ENCODE measurements around the gene RASIP1.
"Not testable (repeated sequence)": the region's sequence is repeated elsewhere in the genome, so short reads cannot be mapped to it uniquely, and the experiment has no call there.

Gene RASIP1

GRCh38 chr19:48698046-48698445 is 42.4 kb downstream of the RASIP1 start:
- no peak for DNase-seq

GRCh38 chr19:48696353-48697010 is 43.9 kb downstream of the RASIP1 start:
- DNase-seq, result peak; percentile 9

- no peak for DNase-seq
These were observed 44.6 kb downstream of the RASIP1 start, which contains the start of gene FUT2 for GRCh38 chr19:48695743-48696352. FUT2 (plus strand) TSS chr19:48695971; CDS start chr19:48702957, 6,986 bp downstream.

- not testable (repeated sequence) for DNase-seq
These were observed 46.8 kb downstream of the RASIP1 start for GRCh38 chr19:48693629-48694028.

- no peak for DNase-seq
These were observed 51.0 kb downstream of the RASIP1 start for GRCh38 chr19:48689449-48689848.

- DNase-seq, result no peak
These were observed 52.6 kb downstream of the RASIP1 start for GRCh38 chr19:48687776-48688175.

- not testable (repeated sequence) for DNase-seq
These were observed 53.8 kb downstream of the RASIP1 start for GRCh38 chr19:48686637-48687036.

GRCh38 chr19:48686088-48686487 is 54.3 kb downstream of the RASIP1 start:
- no peak for DNase-seq

- DNase-seq, result no peak
These were observed 54.8 kb downstream of the RASIP1 start for GRCh38 chr19:48685583-48685982.

- peak; percentile 28 for DNase-seq
These were observed 57.1 kb downstream of the RASIP1 start for GRCh38 chr19:48683349-48683748.

- DNase-seq, result no peak
These were observed 59.3 kb downstream of the RASIP1 start for GRCh38 chr19:48681127-48681470.

GRCh38 chr19:48680436-48681126 is 59.8 kb downstream of the RASIP1 start:
- DNase-seq, result no peak

GRCh38 chr19:48680006-48680405 is 60.4 kb downstream of the RASIP1 start:
- not testable (repeated sequence) for DNase-seq

- no peak for DNase-seq
These were observed 62.2 kb downstream of the RASIP1 start for GRCh38 chr19:48678201-48678600.

- no peak for DNase-seq
These were observed 63.5 kb downstream of the RASIP1 start for GRCh38 chr19:48676887-48677286.

- DNase-seq, result no peak
These were observed 63.9 kb downstream of the RASIP1 start for GRCh38 chr19:48676487-48676886.

- DNase-seq, result peak; percentile 86
These were observed 65.2 kb downstream of the RASIP1 start for GRCh38 chr19:48674921-48675824.

- DNase-seq, result no peak
These were observed 66.1 kb downstream of the RASIP1 start for GRCh38 chr19:48674216-48674809.

- no peak for DNase-seq
These were observed 66.8 kb downstream of the RASIP1 start for GRCh38 chr19:48673436-48674100.

- DNase-seq, result no peak
These were observed 67.4 kb downstream of the RASIP1 start, which contains the start of gene NTN5 for GRCh38 chr19:48672994-48673393. NTN5 (minus strand) TSS chr19:48673017; CDS start chr19:48670986, 2,031 bp downstream.

- no peak for DNase-seq
These were observed 68.9 kb downstream of the RASIP1 start for GRCh38 chr19:48671446-48671995.

Measured in CD4-positive, alpha-beta T cell treated with Interleukin-17A for 1 hour (primary cell).